Fibroblast of pulmonary artery (primary cell): Measurements from ENCODE around the gene XPNPEP3.
"Not testable (repeated sequence)": the region's sequence is repeated elsewhere in the genome, so short reads cannot be mapped to it uniquely, and the experiment has no call there.

Source experiments
- DNase-seq: peaks from one replicate; pipeline ENCODE4 v3.0.0-alpha.2; 2010; ENCODE audit warnings: low read depth
- H3K4me3 ChIP-seq: replicated peaks from 2 replicates; pipeline ENCODE4 v1.5.1; 2011; ENCODE audit warnings: low read depth, mild to moderate bottlenecking, control low read depth, low read length, moderate library complexity
- CTCF ChIP-seq: IDR thresholded peaks from 2 replicates; pipeline ENCODE4 v1.5.1; 2011; ENCODE audit warnings: mild to moderate bottlenecking, control low read depth, low read length, inconsistent platforms; ENCODE audit errors: missing control alignments

XPNPEP3 gene

GRCh38 chr22:40862013-40862412 is 5.1 kb downstream of the XPNPEP3 start, which contains the start of gene DNAJB7:
TSS of gene DNAJB7 (minus strand) at chr22:40862113. CDS start at chr22:40861994, 119 bp downstream.
- no peak for TF ChIP-seq CTCF
- H3K4me3 ChIP-seq = no peak within 1 kb of the TSS
- DNase-seq = no peak

- TF ChIP-seq CTCF = no peak
- DNase-seq = no peak
- H3K4me3 ChIP-seq = no peak overlapping the region
Measured at GRCh38 chr22:40862537-40862936, 5.6 kb downstream of the XPNPEP3 start.

- no peak overlapping the region for H3K4me3 ChIP-seq
- DNase-seq = no peak
- TF ChIP-seq CTCF = no peak
Measured at GRCh38 chr22:40867109-40867508, 10.2 kb downstream of the XPNPEP3 start.

GRCh38 chr22:40868379-40868778 is 11.4 kb downstream of the XPNPEP3 start:
- not testable (repeated sequence) for DNase-seq, H3K4me3 ChIP-seq

- no peak for TF ChIP-seq CTCF
- H3K4me3 ChIP-seq = no peak overlapping the region
- DNase-seq = no peak
Measured at GRCh38 chr22:40874016-40874415, 17.1 kb downstream of the XPNPEP3 start.

GRCh38 chr22:40875111-40875510 is 18.2 kb downstream of the XPNPEP3 start:
- H3K4me3 ChIP-seq = no peak overlapping the region
- TF ChIP-seq CTCF = no peak
- no peak for DNase-seq

- no peak for DNase-seq
- no peak overlapping the region for H3K4me3 ChIP-seq
- TF ChIP-seq CTCF = no peak
Measured at GRCh38 chr22:40876907-40877306, 20.0 kb downstream of the XPNPEP3 start.
